GM19463 (cell line): ENCODE results near the gene MBP.

ENCODE experiments used
- ATAC-seq: cut with Tn5 transposase; IDR thresholded peaks from one replicate; pipeline ENCODE4 v1.9.1; 2021; ENCODE audit warnings: mild to moderate bottlenecking, moderate library complexity; ENCODE audit not compliant: unreplicated experiment

Gene MBP

GRCh38 chr18:76931171-76931570 lies 201.4 kb downstream of the MBP start:
- no peak for ATAC-seq
